HG03196 (cell line): ENCODE results near the gene NRXN3.

Source experiments
- ATAC-seq: cut with Tn5 transposase; IDR thresholded peaks from one replicate; pipeline ENCODE4 v1.9.1; 2021; ENCODE audit not compliant: unreplicated experiment

Gene NRXN3

GRCh38 chr14:78785265-78785664, 615.1 kb downstream of the NRXN3 start:
- ATAC-seq = no peak

GRCh38 chr14:78788467-78789360, 618.5 kb downstream of the NRXN3 start:
- no peak for ATAC-seq

GRCh38 chr14:78790271-78790670, 620.1 kb downstream of the NRXN3 start:
- ATAC-seq = no peak

- ATAC-seq = no peak
These were observed 628.6 kb downstream of the NRXN3 start for GRCh38 chr14:78798757-78799156.

GRCh38 chr14:78805570-78805969, 635.4 kb downstream of the NRXN3 start:
- ATAC-seq = no peak

- ATAC-seq = no peak
These were observed 652.9 kb downstream of the NRXN3 start for GRCh38 chr14:78823035-78823434.

- no peak for ATAC-seq
These were observed 653.3 kb downstream of the NRXN3 start for GRCh38 chr14:78823516-78823915.

- ATAC-seq = peak; percentile 72
These were observed 659.1 kb downstream of the NRXN3 start for GRCh38 chr14:78829274-78829673.

- ATAC-seq = no peak
These were observed 664.7 kb downstream of the NRXN3 start for GRCh38 chr14:78834766-78835451.

- ATAC-seq = no peak
These were observed 665.7 kb downstream of the NRXN3 start for GRCh38 chr14:78835909-78836308.

GRCh38 chr14:78836777-78837176, 666.6 kb downstream of the NRXN3 start:
- ATAC-seq = peak; percentile 72

- ATAC-seq = no peak
These were observed 668.8 kb downstream of the NRXN3 start for GRCh38 chr14:78838959-78839358.

- no peak for ATAC-seq
These were observed 670.7 kb downstream of the NRXN3 start for GRCh38 chr14:78840898-78841297.

GRCh38 chr14:78847801-78848200, 677.6 kb downstream of the NRXN3 start:
- no peak for ATAC-seq

GRCh38 chr14:78848234-78848820, 678.2 kb downstream of the NRXN3 start:
- peak; percentile 88 for ATAC-seq

GRCh38 chr14:78849952-78850351, 679.8 kb downstream of the NRXN3 start:
- no peak for ATAC-seq

GRCh38 chr14:78851189-78851588, 681.0 kb downstream of the NRXN3 start:
- ATAC-seq = no peak

- no peak for ATAC-seq
These were observed 681.9 kb downstream of the NRXN3 start for GRCh38 chr14:78852040-78852439.

- no peak for ATAC-seq
These were observed 687.8 kb downstream of the NRXN3 start for GRCh38 chr14:78857974-78858373.

GRCh38 chr14:78863143-78863542, 693.0 kb downstream of the NRXN3 start:
- no peak for ATAC-seq

GRCh38 chr14:78872837-78873236, 702.7 kb downstream of the NRXN3 start:
- ATAC-seq = no peak

- ATAC-seq = no peak
These were observed 703.4 kb downstream of the NRXN3 start for GRCh38 chr14:78873581-78873980.
